Thyroid gland (tissue), 4 donors: ENCODE measurements around the gene ADAM22. TPM values are rescaled to one million over a fixed set of nuclear protein-coding genes. Genes with fewer than 3 reads are reported as not detected.

Experiments used
- DNase-seq, 2 donors: peaks; one replicate each; pipeline ENCODE4 v3.0.0-alpha.2; 2019
- H3K27ac ChIP-seq, 3 donors: fragments of 200-600 bp; sonication (generic); 1 replicate in 2 of 3; 2 replicates in 1 of 3; pipeline ENCODE4 v1.5.1; 2016 to 2019; ENCODE audit warnings: mild to moderate bottlenecking in 1 of 3, moderate library complexity in 1 of 3
- H3K27me3 ChIP-seq: fragments of 200-600 bp; sonication (generic); one replicate; pipeline ENCODE4 v1.5.1; 2019
- H3K36me3 ChIP-seq, 2 donors: fragments of 200-600 bp; sonication (generic); one replicate each; pipeline ENCODE4 v1.5.1; 2016 to 2019
- H3K4me1 ChIP-seq, 2 donors: fragments of 200-600 bp; sonication (generic); one replicate each; pipeline ENCODE4 v1.5.1; 2017 to 2019
- H3K4me3 ChIP-seq, 3 donors: fragments of 200-600 bp; sonication (generic); replicated peaks in 1 of 3; 1 replicate in 2 of 3; 2 replicates in 1 of 3; pipeline ENCODE4 v1.5.1; 2016; ENCODE audit warnings: mild to moderate bottlenecking in 1 of 3
- H3K9me3 ChIP-seq: fragments of 200-600 bp; sonication (generic); one replicate; pipeline ENCODE4 v1.5.1; 2017
- CTCF ChIP-seq, 6 experiments: fragments of 200-600 bp in 3 of 6; fragments of 450-650 bp in 3 of 6; sonication (generic) in 3 of 6; IDR thresholded peaks; one replicate each; pipeline ENCODE4 v1.5.1; 2016 to 2019; ENCODE audit warnings: antibody characterized with exemption in 6 of 6, mild to moderate bottlenecking in 2 of 6, inconsistent platforms in 1 of 6, moderate library complexity in 1 of 6
- POLR2A ChIP-seq, 2 donors: fragments of 450-650 bp; IDR thresholded peaks; one replicate each; pipeline ENCODE4 v1.6.1; 2017; ENCODE audit warnings: antibody characterized with exemption in 2 of 2, mild to moderate bottlenecking in 2 of 2, moderate library complexity in 1 of 2
- WGBS, 2 donors: methylation state at CpG; one replicate each; pipeline ENCODE4 v1.1.5; 2017; 5-methylcytosine and 5-hydroxymethylcytosine counted together
- intact Hi-C: fragments of 100-400 bp; cut with DNase I; formaldehyde crosslinking; loops from one replicate; pipeline ENCODE4 v1.15.1; 2023
- total RNA-seq, 4 donors: library from RNA; depleted of rRNA; stranded (reverse); fragments of >200 nt; gene quantifications; one replicate each; pipeline ENCODE4 v1.2.3, GENCODE V29; 2016

The ADAM22 gene
- total RNA-seq, 4 donors from 2014 or later, result 13.0 to 25.0 (median 17.1) TPM

- no peak overlapping the region for H3K4me3 ChIP-seq
- no peaks in the 10 kb centered on the region for H3K4me1 ChIP-seq
- intact Hi-C loops, result no loop called here
- TF ChIP-seq POLR2A (IDR thresholded peaks at IDR 0.05) (no peak), CTCF (IDR thresholded peaks at IDR 0.05) (no peak)
- H3K36me3 ChIP-seq, result no peaks in the 10 kb centered on the region
- H3K27ac ChIP-seq, result no peak overlapping the region
- no peaks in the 10 kb centered on the region for H3K9me3 ChIP-seq
- DNase-seq, result no peak
- H3K27me3 ChIP-seq, result no peaks in the 10 kb centered on the region
Observed at GRCh38 chr7:88233828-88234227, 299.8 kb downstream of the ADAM22 start.

GRCh38 chr7:88239852-88240251 lies 305.8 kb downstream of the ADAM22 start:
- Histone ChIP-seq H3K27me3 (no peaks in the 10 kb centered on the region), H3K4me1 (no peaks in the 10 kb centered on the region), H3K9me3 (no peaks in the 10 kb centered on the region), H3K36me3 (no peaks in the 10 kb centered on the region), H3K4me3 (no peak overlapping the region), H3K27ac (no peak overlapping the region)
- DNase-seq, result no peak
- intact Hi-C loops, result loop anchor here (5.0 kb wide), 1 partner anchor 117 kb away; no protein-coding TSS in a partner anchor
- 93 to 94% methylated on average over 1 of the region's 1 CpG for WGBS, 2 donors
- TF ChIP-seq POLR2A (IDR thresholded peaks at IDR 0.05), result no peak
- no peak for TF ChIP-seq CTCF (IDR thresholded peaks at IDR 0.05)

GRCh38 chr7:88243345-88243909 lies 309.4 kb downstream of the ADAM22 start:
- Histone ChIP-seq H3K36me3 (no peaks in the 10 kb centered on the region), H3K4me3 (no peak overlapping the region), H3K4me1 (no peaks in the 10 kb centered on the region), H3K9me3 (no peaks in the 10 kb centered on the region), H3K27me3 (no peaks in the 10 kb centered on the region), H3K27ac (no peak overlapping the region)
- DNase-seq, result peak; percentile 9 to 24
- intact Hi-C loops, result loop anchor here (5.0 kb wide), 1 partner anchor 114 kb away; no protein-coding TSS in a partner anchor
- TF ChIP-seq CTCF (IDR thresholded peaks at IDR 0.05) (peak; percentile 49 to 95 (median 82)), POLR2A (IDR thresholded peaks at IDR 0.05) (no peak)
- WGBS, 2 donors, result 32 to 33% methylated on average over 2 of the region's 2 CpGs

DNA sequence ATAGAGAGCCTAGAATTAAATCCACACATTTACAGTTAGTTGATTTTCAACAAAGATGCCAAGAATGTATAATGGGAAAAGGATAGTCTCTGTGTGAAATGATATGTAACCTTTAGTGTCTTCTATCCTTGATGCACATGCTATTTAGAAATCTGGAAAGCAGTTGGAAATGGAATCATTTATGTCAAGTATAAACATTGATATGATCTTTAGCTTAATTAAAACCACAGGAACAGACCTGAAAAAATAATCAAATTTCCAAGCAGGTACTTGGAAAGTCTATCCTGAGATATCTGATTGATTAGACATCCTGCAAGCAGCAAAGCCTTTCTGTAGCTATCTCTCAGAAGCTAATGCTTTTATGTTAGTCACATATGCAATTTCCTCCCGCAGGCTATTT lies 310.2 kb downstream of the ADAM22 start:
- H3K36me3 ChIP-seq, result no peaks in the 10 kb centered on the region
- no peak overlapping the region for H3K27ac ChIP-seq
- H3K4me3 ChIP-seq, result no peak overlapping the region
- no peaks in the 10 kb centered on the region for H3K27me3 ChIP-seq
- intact Hi-C loops, result loop anchor here (5.0 kb wide), 1 partner anchor 113 kb away; no protein-coding TSS in a partner anchor
- WGBS, 2 donors, result 92 to 93% methylated on average over 1 of the region's 1 CpG
- TF ChIP-seq CTCF (IDR thresholded peaks at IDR 0.05) (no peak), POLR2A (IDR thresholded peaks at IDR 0.05) (no peak)
- DNase-seq, result no peak
- H3K4me1 ChIP-seq, result no peaks in the 10 kb centered on the region
- H3K9me3 ChIP-seq, result no peaks in the 10 kb centered on the region

Other genes with a start within 250 kb of the ADAM22 start
- gene SLC25A40, start 57.9 kb upstream of the ADAM22 start, total RNA-seq, result 10 to 100 TPM; 17.0 to 31.7 (median 24.9) TPM
- gene DBF4, start 57.8 kb upstream of the ADAM22 start, total RNA-seq, result 10 to 100 TPM in 3 of 4 donors, 1 to 10 TPM in 1; 8.8 to 21.1 (median 11.7) TPM